GM21737 (cell line): ENCODE data around the gene DPY19L3.
"Not testable (repeated sequence)": the region's sequence is repeated elsewhere in the genome, so short reads cannot be mapped to it uniquely, and the experiment has no call there.

Experiments used
- ATAC-seq: cut with Tn5 transposase; IDR thresholded peaks from one replicate; pipeline ENCODE4 v1.9.1; 2021; ENCODE audit warnings: mild to moderate bottlenecking, moderate library complexity; ENCODE audit not compliant: unreplicated experiment

DPY19L3 gene

DNA sequence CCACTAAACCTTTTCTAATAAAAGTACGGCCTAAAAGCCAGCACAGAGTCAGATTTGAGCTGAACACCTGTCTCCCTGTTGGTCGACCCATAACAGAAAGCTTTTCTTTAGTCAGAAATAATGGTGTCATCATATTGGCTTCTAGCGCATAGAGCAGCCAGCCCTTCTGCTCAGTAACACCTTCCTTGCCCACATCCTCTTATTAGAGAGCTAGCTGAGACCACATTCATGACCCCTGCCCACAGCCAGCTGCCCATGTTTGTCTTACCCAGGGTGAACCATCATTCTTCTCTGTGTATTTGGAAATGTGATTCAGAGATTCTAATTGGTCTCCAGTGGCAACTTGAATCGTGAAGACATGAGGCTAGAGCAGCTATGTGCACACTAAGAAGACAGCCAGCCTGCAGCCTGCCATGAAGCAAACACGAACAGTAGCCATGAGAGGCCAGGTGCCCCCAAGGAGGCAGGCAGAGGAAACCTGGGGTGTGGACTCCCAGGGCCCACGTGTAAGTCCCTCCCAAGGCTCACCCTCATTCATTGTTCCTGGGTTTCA is 93.2 kb downstream of the DPY19L3 start:
- no peak for ATAC-seq

DNA sequence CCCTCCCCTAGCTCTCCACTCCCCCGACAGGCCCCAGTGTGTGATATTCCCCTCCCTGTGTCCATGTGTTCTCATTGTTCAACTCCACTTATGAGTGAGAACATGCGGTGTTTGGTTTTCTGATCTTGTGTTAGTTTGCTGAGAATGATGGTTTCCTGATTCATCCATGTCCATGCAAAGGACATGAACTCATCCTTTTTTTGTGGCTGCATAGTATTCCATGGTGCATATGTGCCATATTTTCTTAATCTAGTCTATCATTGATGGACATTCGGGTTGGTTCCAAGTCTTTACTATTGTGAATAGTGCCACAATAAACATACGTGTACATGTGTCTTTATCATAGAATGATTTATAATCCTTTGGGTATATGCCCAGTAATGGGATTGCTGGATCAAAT is 106.9 kb downstream of the DPY19L3 start:
- ATAC-seq, result not testable (repeated sequence)

DNA sequence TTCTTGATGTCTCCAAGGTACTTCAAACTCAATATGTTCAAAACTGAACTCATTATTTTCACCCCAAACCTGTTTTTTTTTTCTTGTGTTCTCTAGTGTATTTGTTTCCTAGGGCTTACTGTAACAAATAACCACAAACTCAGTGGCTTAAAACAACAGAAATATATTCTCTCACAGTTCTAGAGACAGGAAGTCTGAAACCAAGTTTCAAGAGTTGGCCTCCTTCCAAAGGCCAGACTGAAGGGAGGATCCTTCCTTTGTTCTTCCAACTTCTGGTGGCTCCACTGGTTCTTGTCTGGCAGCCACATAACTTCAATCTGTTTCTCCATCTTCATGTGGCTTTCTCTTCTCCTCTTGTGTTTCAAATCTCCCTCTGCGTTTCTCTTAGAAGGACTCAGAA is 113.5 kb downstream of the DPY19L3 start:
- no peak for ATAC-seq

DNA sequence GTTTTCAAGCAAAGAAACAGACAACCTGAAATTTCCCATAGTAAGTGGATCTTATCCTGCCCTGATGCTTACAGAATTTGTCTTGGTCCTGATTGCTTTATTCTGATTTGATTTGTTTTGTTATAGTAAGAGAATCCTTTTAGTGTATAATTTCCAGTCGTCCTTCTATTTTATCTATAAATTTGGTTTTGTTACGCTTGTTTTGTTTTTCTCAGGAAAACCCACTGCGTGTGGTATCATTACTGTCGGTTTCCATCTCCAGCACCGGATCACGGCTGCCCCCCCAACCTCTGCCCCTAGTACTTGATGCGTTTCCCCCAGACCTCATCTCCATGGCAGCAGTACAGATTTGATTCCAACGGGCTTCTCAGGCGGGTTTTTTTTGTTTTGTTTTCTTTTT is 117.4 kb downstream of the DPY19L3 start:
- no peak for ATAC-seq

DNA sequence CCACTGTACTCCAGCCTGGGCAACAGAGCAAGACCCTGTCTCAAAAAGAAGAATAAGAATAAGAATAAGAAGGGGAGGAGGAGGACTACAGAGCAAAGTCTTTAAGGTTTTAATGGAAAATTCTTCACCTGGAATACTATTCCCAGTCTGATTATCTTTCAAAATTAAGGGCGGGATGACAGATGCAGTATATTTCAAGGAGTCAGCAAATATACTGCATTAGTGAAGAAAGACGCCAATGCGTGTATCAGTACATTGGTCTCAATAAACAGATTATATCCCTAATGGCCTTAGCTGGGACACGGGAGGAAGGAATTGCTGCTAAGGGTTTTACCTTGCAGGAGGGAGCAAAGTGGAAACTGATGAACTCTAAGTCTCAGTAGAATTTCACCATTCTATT is 121.3 kb downstream of the DPY19L3 start:
- no peak for ATAC-seq

DNA sequence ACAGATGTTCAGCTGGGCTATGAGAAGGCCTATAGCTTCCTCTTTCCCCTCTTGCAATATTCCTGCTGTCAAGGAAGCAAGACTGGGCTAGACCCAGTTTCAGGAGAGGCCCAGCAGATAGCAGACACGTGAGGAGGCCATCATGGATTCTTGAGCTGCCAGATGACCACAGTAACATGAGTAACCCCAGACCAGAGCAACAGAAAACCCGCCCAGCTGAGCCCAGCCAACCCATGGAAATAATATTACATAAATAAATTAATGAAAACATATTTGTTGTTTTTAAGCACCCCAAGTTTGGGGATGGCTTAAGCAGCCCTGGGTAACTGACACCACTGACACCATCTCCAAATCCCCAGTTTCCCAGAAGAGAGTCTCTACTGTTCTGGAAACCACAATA is 125.2 kb downstream of the DPY19L3 start:
- ATAC-seq, result no peak

DNA sequence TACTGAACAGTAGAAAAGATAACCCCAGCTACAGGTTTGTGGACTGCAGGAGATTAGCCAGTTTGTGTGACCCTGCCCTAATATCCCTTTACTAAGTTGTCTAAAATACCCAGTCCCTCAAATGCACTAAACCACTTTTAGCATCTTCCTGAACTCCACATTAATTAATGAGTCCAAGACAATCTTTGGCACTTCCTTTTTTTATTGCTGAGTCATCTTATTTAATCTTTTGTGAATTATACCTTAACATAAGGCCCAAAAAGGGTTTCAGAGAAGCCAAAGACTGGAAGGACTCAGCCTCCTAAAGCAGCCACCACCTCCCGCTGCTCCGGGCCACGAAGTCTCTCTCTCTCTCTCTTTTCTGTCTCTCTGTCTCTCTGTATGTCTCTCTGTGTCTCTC is 126.7 kb downstream of the DPY19L3 start:
- ATAC-seq, result no peak
